ENCODE measurements around the gene EFCAB8.

GRCh38 chr20:32891491-32891890 is 32.8 kb downstream of the EFCAB8 start:
- TF ChIP-seq SPI1 (IDR thresholded peaks at IDR 0.05; ENCODE audit: low read depth, low read length) (no peak), POLR2A (IDR thresholded peaks at IDR 0.05; ENCODE audit: low read depth, low read length) (no peak), PAX5 (IDR thresholded peaks at IDR 0.05; ENCODE audit: insufficient read depth, low read length, severe bottlenecking) (no peak), POLR2AphosphoS5 (IDR thresholded peaks at IDR 0.05; ENCODE audit: low read depth, low read length) (no peak)

Data from GM12891 (cell line).